HG03439 (cell line): ENCODE measurements around the gene LONP1.

Experiments
- ATAC-seq: cut with Tn5 transposase; IDR thresholded peaks from one replicate; pipeline ENCODE4 v1.9.1; 2021; ENCODE audit warnings: mild to moderate bottlenecking, moderate library complexity; ENCODE audit not compliant: unreplicated experiment

LONP1 gene

DNA sequence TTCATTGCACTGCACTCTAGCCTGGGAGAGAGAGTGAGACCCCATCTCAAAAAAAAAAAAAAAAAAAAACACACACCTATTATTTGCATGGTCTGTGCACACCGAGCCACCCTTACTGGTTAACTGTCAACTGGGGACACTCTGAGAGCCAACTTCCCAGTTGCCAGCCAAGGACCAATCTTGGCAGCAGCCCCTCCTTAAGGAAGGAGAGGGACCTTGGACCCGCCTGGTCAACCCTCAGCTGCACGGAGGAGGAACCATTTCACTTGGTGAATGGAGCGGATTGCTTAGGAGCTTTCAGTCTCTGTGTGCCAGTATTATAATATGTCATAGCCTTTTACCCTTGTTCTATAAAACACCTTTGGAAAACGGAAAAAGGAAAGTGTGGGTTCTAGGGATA lies 64.5 kb downstream of the LONP1 start:
- no peak for ATAC-seq

DNA sequence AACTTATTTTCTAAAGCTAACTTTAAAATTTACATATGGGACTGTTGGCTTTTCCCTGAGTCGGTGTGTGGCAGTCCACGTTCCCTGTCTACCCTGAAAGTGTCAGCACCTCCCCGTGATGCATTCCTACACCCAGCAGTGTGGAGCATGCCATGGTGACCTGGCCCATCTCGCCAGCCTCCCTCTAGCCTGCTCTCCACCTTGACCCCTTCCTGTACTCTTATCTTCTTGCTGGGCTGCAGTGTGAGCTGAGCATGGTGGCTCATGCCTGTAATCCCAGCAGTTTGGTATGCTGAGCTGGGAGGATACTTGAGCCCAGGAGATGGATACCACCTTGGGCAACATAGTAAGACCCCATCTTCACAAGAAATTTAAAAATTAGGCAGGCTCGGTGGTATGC lies 65.0 kb downstream of the LONP1 start:
- ATAC-seq: no peak

DNA sequence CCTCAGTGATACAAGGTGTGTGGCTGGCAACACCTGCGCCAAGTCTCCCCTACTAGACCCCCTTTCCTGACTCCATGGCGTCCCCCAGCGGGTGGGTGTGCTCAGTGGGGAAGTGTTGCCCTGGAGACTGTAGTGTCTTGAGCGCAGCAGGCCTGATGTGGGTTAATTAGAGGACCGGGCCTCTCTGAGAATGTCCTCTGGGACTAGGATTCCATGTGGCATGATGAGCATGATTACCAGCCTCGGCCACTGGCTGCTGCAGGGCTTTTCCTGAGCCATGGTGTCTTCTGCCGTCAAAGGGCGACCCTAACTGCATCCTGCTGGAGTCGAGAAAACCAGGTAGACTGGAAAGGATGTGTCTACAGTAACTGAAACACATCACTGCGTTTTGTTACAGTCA lies 67.7 kb downstream of the LONP1 start:
- no peak for ATAC-seq

DNA sequence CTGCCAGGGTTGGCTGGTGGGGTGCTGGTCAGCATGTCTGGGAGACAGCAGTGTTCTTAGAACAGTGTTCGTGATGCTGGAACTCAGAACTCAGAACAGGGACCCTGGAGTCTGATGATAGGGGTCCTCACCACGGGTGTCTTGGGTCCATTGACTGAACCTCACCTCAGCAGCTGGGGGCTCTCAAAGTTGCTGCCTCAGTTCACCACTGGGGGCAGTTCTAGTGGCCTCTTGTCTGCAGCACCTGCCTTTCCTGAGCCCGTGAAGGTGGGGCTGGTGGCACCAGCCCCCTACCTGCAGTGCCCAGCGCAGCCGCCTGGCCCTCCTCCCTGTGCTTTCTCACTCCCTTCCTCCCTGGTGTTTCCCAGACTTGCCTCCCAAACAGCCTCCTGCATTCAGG lies 68.6 kb downstream of the LONP1 start:
- ATAC-seq: no peak

DNA sequence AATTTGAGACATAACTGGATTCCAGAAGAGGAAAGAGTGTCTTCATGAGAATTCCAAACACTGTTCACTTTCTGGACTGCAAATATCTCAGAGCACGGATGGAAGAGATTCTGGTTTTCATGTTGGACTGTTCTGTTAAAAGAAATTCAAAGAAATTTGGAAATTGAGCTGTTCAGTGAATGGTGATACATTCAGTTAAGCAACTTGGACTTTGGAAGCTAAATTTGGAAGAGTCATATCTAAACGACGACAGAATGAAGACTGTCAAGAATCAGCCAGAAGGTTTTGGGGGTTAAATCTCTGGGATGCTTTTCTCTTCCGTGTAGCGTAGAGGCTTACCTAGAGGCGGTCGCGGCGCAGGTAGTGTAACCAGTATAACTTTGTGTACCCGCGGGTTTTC lies 71.5 kb downstream of the LONP1 start:
- no peak for ATAC-seq

DNA sequence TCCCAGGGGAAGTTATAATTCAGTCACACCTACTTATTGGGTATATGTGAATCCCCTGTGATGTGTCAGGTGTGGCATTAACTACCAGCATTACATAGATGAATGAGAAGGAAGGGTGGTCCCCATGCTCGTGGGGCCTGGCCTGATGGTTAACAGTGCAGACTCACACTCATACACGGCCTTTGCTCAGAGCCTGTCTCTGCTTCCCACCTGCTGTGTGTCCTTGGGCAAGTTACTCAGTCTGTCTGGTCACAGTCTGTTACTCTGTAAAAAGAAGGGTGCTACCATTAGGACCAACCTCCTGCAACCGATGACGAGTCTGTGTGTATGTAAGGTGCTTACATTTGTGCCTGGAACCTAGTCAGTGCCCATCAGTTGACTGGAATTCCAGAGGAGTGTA lies 73.2 kb downstream of the LONP1 start:
- no peak for ATAC-seq

DNA sequence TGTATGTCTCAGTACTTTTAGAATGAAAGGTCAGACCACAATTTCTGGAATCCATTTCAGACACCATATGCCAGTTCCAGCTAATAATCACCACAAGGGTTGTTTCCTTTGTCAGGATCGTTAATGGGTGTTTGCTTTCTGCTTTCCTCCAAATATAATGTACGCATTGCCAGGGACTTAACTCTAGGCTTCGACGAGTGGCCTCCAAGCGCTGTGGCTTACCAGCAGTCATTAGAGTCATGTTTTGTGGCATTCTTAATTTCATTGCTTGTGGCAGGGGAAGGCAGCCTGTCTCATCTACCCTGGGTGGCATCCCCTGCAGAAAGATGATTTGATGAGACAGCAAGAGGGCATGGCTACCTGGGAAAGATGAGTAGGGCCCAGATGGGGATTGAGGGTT lies 74.5 kb downstream of the LONP1 start:
- ATAC-seq: no peak

DNA sequence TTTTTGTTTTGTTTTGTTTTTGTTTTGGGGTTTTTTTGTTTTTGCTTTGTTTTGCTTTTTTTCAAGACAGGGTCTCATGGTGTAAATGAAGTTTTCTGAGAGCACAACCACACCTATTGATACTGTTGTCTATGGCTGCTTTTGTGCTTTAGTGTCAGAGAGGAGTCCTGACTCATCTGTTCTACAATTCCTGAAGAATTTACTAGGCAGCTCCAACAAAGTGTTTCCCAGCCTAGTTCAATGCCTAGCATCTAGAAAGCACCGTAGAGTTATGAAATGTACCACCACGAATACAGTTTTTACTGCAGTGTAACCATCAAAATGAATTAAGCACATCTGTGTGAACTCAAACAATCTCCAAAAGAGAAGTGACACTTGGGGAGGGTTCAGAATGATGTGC lies 75.9 kb downstream of the LONP1 start:
- no peak for ATAC-seq

DNA sequence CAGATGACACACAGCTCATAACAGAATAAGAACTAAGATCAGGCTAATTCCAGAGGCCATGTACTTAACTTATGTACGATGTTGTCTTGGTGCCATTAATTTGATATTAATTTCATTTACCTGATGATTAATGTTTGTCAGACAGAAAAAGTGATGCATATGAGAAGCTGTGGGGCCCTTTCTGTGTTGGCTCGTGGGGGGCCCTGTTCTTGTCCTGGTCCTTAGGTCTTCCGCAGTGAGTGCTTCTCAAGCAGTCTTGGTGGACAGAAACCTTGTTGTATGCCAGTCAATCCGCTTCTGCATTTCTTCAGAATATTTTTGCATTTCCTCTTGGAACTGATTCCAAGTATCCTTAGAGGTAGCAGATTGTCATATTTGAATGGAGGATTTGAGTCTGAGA lies 76.9 kb downstream of the LONP1 start:
- no peak for ATAC-seq

DNA sequence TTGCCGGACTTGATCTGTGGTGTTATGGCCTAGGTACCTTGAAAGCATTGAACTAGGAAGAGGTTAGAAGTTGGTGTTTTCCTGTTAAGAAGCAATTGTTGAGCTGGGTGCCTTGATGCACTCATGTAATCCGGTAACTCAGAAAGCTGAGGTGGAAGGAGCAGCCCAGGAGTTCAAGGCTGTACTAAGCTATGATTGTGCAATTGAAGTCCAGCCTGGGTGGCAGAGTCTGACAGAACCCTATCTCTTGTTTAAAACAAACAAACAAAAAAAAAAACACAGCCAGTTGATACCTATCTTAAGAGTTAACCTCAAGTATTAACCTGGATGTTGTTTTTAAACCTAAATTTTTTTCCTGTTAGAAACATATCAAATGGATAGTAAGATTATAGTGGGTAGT lies 77.7 kb downstream of the LONP1 start:
- no peak for ATAC-seq
